HEK293 (cell line): ENCODE measurements around the gene CEP41.

Source experiments
- GLI2 ChIP-seq: fragments of 450-650 bp; formaldehyde crosslinking; IDR thresholded peaks from 2 replicates; pipeline ENCODE4; 2017; ENCODE audit warnings: missing biosample characterization, missing genetic modification characterization, low read depth, borderline replicate concordance
- HIC1 ChIP-seq: fragments of 450-650 bp; formaldehyde crosslinking; IDR thresholded peaks from 2 replicates; pipeline ENCODE4 v1.5.1; 2016; ENCODE audit warnings: missing biosample characterization, missing genetic modification characterization
- KLF7 ChIP-seq: fragments of 450-650 bp; formaldehyde crosslinking; IDR thresholded peaks from 2 replicates; pipeline ENCODE4 v1.5.1; 2016; ENCODE audit warnings: missing biosample characterization, missing genetic modification characterization, borderline replicate concordance
- KLF8 ChIP-seq: fragments of 450-650 bp; formaldehyde crosslinking; IDR thresholded peaks from 2 replicates; pipeline ENCODE4 v1.5.1; 2016; ENCODE audit warnings: missing biosample characterization, missing genetic modification characterization
- PRDM1 ChIP-seq: fragments of 450-650 bp; formaldehyde crosslinking; IDR thresholded peaks from 2 replicates; pipeline ENCODE4; 2016; ENCODE audit warnings: missing biosample characterization, missing genetic modification characterization
- PRDM2 ChIP-seq: fragments of 450-650 bp; formaldehyde crosslinking; IDR thresholded peaks from 2 replicates; pipeline ENCODE4 v1.5.1; 2016; ENCODE audit warnings: missing biosample characterization, missing genetic modification characterization, borderline replicate concordance
- SETDB1 ChIP-seq: IDR thresholded peaks from one replicate; pipeline ENCODE4 v1.6.1; 2017; ENCODE audit warnings: mild to moderate bottlenecking, low read length, moderate library complexity, mixed read lengths; ENCODE audit not compliant: insufficient read length
- YY2 ChIP-seq: fragments of 450-650 bp; formaldehyde crosslinking; IDR thresholded peaks from 2 replicates; pipeline ENCODE4 v1.5.1; 2016; ENCODE audit warnings: missing biosample characterization, missing genetic modification characterization
- ZNF133 ChIP-seq: fragments of 450-650 bp; formaldehyde crosslinking; IDR thresholded peaks from 2 replicates; pipeline ENCODE4 v1.5.1; 2016; ENCODE audit warnings: missing biosample characterization, missing genetic modification characterization
- ZNF138 ChIP-seq: fragments of 450-650 bp; formaldehyde crosslinking; IDR thresholded peaks from 2 replicates; pipeline ENCODE4 v1.5.1; 2016; ENCODE audit warnings: missing biosample characterization, missing genetic modification characterization, borderline replicate concordance
- ZNF146 ChIP-seq: fragments of 450-650 bp; formaldehyde crosslinking; IDR thresholded peaks from 2 replicates; pipeline ENCODE4 v1.5.1; 2016; ENCODE audit warnings: missing biosample characterization, missing genetic modification characterization
- ZNF16 ChIP-seq: fragments of 450-650 bp; formaldehyde crosslinking; IDR thresholded peaks from 2 replicates; pipeline ENCODE4 v1.5.1; 2016; ENCODE audit warnings: low read depth, missing biosample characterization, missing genetic modification characterization
- ZNF169 ChIP-seq: fragments of 450-650 bp; formaldehyde crosslinking; IDR thresholded peaks from 2 replicates; pipeline ENCODE4 v1.5.1; 2016; ENCODE audit warnings: missing biosample characterization, missing genetic modification characterization
- ZNF184 ChIP-seq: fragments of 450-650 bp; IDR thresholded peaks from 2 replicates; pipeline ENCODE4 v1.5.1; 2018; ENCODE audit warnings: missing biosample characterization, mild to moderate bottlenecking, missing genetic modification characterization
- ZNF239 ChIP-seq: fragments of 450-650 bp; formaldehyde crosslinking; IDR thresholded peaks from 2 replicates; pipeline ENCODE4 v1.5.1; 2016; ENCODE audit warnings: missing biosample characterization, missing genetic modification characterization
- ZNF366 ChIP-seq: fragments of 450-650 bp; formaldehyde crosslinking; conservative IDR thresholded peaks from 2 replicates; pipeline ENCODE4 v1.5.1; 2016; ENCODE audit warnings: missing biosample characterization, missing genetic modification characterization
- ZNF423 ChIP-seq: fragments of 450-650 bp; formaldehyde crosslinking; IDR thresholded peaks from 2 replicates; pipeline ENCODE4 v1.5.1; 2016; ENCODE audit warnings: missing biosample characterization, missing genetic modification characterization
- ZNF48 ChIP-seq: fragments of 450-650 bp; formaldehyde crosslinking; IDR thresholded peaks from 2 replicates; pipeline ENCODE4 v1.5.1; 2016; ENCODE audit warnings: missing biosample characterization, missing genetic modification characterization
- ZNF529 ChIP-seq: fragments of 450-650 bp; formaldehyde crosslinking; IDR thresholded peaks from 2 replicates; pipeline ENCODE4 v1.5.1; 2017; ENCODE audit warnings: missing genetic modification characterization, missing biosample characterization; ENCODE audit not compliant: insufficient replicate concordance
- ZNF530 ChIP-seq: fragments of 450-650 bp; formaldehyde crosslinking; IDR thresholded peaks from 2 replicates; pipeline ENCODE4 v1.5.1; 2016; ENCODE audit warnings: low read depth, missing biosample characterization, missing genetic modification characterization
- ZNF549 ChIP-seq: fragments of 450-650 bp; IDR thresholded peaks from 2 replicates; pipeline ENCODE4 v1.5.1; 2018; ENCODE audit warnings: missing biosample characterization, missing genetic modification characterization, mild to moderate bottlenecking, inconsistent platforms, moderate library complexity
- ZNF560 ChIP-seq: fragments of 450-650 bp; formaldehyde crosslinking; IDR thresholded peaks from 2 replicates; pipeline ENCODE4 v1.5.1; 2017; ENCODE audit warnings: missing biosample characterization, missing genetic modification characterization, borderline replicate concordance
- ZNF645 ChIP-seq: fragments of 450-650 bp; formaldehyde crosslinking; IDR thresholded peaks from 2 replicates; pipeline ENCODE4; 2016; ENCODE audit warnings: missing biosample characterization, missing genetic modification characterization
- ZNF791 ChIP-seq: fragments of 450-650 bp; formaldehyde crosslinking; IDR thresholded peaks from 2 replicates; pipeline ENCODE4 v1.5.1; 2016; ENCODE audit warnings: missing biosample characterization, missing genetic modification characterization
- TF ChIP-seq, protein P1 (sequence below): fragments of 450-650 bp; formaldehyde crosslinking; IDR thresholded peaks from 2 replicates; pipeline ENCODE4 v1.5.1; 2016; ENCODE audit warnings: missing biosample characterization, missing genetic modification characterization
- TF ChIP-seq, protein P2 (sequence below): fragments of 450-650 bp; formaldehyde crosslinking; optimal IDR thresholded peaks from 2 replicates; pipeline ENCODE3; 2016; ENCODE audit warnings: missing biosample characterization, mild to moderate bottlenecking, missing genetic modification characterization

Gene CEP41

DNA sequence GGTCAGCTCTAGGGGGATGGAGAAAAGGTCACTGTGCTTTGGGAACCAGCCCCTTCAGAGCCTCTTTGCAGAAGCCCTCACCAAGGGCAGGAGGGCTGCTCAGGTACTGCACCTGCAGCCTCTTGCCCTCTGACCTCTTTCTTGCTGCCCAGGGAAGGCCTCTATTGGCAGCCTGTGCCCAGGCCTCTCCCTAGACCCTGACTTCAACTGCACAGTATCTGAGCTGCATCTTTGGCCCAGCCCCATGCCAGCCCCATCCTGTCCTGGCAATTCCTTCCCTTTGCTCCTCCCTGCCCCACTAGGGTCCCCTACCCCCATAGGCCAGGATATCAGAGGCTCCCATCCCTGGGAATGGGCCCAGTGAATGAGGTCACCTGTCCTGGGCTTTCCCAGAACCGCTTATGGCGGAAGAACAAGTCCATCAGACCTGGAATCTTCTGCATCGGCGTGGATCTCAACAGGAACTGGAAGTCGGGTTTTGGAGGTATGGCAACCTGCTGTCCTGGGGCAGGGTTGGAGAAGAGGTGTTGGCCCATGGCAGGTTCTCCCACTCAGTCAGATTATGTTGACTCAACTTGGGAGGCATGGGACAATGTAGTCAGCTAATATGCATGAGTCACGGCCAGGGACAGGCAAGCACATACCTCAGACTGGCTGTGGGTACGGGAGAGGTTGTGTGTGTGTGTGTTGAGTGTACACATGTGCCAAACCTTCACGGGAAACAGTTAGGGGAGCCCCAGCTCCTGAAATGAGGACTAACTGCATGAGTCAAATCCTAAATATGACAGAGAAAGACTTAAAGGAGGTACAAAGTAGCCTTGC is 77.6 kb downstream of the CEP41 start (continued):
- peak; percentile 59; the same call in 1 of the 2 replicates for TF ChIP-seq HIC1
- TF ChIP-seq ZNF791 (tag by site-specific recombination), result no peak
- TF ChIP-seq, protein P1, sequence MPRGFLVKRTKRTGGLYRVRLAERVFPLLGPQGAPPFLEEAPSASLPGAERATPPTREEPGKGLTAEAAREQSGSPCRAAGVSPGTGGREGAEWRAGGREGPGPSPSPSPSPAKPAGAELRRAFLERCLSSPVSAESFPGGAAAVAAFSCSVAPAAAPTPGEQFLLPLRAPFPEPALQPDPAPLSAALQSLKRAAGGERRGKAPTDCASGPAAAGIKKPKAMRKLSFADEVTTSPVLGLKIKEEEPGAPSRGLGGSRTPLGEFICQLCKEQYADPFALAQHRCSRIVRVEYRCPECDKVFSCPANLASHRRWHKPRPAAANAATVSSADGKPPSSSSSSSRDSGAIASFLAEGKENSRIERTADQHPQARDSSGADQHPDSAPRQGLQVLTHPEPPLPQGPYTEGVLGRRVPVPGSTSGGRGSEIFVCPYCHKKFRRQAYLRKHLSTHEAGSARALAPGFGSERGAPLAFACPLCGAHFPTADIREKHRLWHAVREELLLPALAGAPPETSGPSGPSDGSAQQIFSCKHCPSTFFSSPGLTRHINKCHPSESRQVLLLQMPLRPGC, result peak; percentile 80
- TF ChIP-seq PRDM1, result no peak
- TF ChIP-seq ZNF366, result peak; percentile 47
- no peak for TF ChIP-seq ZNF530 (tag by site-specific recombination)
- no peak for TF ChIP-seq YY2 (tag by site-specific recombination)
- no peak for TF ChIP-seq PRDM2
- TF ChIP-seq ZNF184 (tag by site-specific recombination), result peak; percentile 59; the same call in 1 of the 2 replicates
- TF ChIP-seq ZNF645, result no peak
- TF ChIP-seq ZNF169 (tag by site-specific recombination), result no peak
- TF ChIP-seq SETDB1, result no peak
- no peak for TF ChIP-seq ZNF239 (tag by site-specific recombination)
- 0 out of 2 replicates have a peak, but pooled peaks have one; percentile 30 for TF ChIP-seq ZNF560 (tag by site-specific recombination)
- 0 out of 2 replicates have a peak, but pooled peaks have one; percentile 23 for TF ChIP-seq KLF8
- TF ChIP-seq ZNF146 (tag by site-specific recombination), result no peak
- no peak for TF ChIP-seq ZNF138
- TF ChIP-seq KLF7, result no peak
- TF ChIP-seq ZNF48 (tag by site-specific recombination), result no peak
- no peak for TF ChIP-seq GLI2 (tag by site-specific recombination)
- TF ChIP-seq ZNF423 (tag by site-specific recombination), result no peak
- TF ChIP-seq ZNF133 (tag by site-specific recombination), result no peak
- TF ChIP-seq ZNF16 (tag by site-specific recombination), result no peak
- TF ChIP-seq, protein P2, sequence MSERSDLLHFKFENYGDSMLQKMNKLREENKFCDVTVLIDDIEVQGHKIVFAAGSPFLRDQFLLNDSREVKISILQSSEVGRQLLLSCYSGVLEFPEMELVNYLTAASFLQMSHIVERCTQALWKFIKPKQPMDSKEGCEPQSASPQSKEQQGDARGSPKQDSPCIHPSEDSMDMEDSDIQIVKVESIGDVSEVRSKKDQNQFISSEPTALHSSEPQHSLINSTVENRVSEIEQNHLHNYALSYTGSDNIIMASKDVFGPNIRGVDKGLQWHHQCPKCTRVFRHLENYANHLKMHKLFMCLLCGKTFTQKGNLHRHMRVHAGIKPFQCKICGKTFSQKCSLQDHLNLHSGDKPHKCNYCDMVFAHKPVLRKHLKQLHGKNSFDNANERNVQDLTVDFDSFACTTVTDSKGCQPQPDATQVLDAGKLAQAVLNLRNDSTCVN (tag by site-specific recombination), result no peak
- TF ChIP-seq ZNF549 (tag by site-specific recombination), result no peak
- no peak for TF ChIP-seq ZNF529 (tag by site-specific recombination)
